ENCODE data around the gene ABCC3.

ABCC3 gene

DNA sequence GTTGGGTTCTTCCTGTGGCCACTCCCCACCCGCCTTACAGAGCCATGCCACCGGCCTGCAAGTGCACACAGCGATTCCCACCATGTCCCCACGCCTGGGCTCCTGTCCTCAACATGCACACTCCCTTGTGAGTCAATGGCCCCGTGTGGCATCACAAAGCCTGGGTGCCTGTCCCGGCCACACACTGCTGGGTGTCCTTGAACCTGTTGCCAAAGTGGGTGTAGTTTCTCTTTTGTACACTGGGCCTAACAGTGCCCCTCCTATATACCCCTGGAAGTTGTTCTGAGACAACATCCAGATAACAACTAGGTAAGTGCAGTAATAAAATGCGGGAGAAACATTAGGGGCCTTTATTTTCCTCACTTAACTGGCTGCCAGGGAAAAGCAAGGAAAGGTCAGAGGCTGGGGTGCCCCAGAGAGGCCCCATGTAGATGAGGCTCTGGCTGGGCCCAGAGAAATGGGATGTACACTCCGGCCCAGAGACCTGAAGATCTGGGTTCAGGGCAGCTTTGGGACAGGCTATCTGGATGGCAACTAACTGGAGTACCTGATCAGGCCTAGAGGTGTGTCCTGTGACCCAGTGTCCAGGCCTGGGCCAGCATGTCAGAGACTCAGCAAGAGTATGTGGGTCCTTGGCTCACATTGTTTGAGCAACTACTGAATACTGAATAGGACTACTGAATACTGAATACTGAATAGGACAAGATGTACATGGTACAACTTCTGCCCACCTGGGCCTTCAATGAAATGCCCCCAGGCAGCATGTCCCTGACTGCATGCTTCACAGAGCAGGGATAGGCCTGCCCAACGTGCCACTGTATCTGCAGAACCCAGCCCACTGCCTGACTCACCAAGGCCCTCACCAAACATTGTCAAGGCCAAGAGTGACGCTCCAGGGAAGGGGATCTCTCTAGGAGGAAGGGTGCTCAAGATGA is 8.3 kb downstream of the ABCC3 start:
- no peak for DNase-seq (ENCODE audit: low read depth)

- DNase-seq (ENCODE audit: low read depth): no peak
These were observed 11.3 kb downstream of the ABCC3 start for GRCh38 chr17:50645748-50646682.

DNA sequence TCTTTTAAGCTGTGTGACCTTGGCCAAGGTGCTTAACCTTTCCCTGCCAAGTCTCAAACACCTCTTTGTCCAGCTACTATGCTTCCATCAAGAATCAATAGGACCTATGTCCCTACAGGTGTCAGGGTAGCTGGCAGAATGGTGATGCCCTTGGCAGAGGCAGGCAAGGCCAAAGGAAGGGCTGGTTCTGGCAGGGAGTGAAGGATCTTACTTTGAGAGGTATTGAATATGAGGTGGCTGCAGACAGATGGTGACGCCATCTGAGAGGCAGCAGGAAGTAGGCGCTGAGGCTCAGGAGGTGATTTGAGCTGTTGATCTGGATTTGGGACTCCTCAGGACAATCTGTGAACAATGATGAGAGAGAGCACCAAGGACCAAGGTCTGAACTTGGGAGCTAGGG is 12.5 kb downstream of the ABCC3 start:
- no peak for DNase-seq (ENCODE audit: low read depth)

DNA sequence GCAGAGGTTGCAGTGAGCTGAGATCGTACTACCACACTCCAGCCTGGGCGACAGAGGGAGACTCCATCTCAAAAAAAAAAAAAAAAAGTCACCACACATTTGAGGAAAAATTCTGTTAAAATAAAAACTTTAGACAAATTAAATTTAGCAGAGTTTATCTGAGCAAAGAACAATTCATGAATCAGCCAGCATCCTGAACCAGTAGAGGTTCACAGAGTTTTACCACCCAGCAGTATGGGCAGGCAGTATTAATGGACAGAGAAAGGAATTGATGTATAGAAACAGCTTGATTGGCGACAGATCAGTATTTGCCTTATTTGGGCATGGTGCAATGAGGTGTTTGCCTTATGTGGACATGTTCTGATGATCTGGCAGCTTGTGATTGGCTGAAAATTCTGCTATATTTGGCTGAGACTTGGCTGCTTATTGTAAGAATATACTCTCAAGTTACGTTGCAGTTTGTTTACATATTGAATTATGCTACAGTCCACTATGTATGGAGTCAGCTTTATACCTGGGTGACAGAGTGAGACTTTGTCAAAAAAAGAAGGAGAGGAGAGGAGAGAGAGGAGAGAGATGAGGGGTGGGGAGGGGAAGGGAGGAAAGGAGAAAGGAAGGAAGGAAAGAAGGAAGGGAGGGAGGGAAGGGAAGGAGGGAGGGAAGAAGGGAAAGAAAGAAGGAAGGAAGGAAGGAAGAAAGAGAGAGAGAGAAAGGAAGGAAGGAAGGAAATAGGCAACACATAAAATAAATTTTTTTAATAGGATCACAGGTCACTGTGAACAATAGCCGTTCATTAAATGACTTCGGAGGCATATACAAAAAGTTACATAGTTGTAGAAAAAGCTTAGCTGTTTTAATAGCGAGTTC is 14.6 kb downstream of the ABCC3 start:
- DNase-seq (ENCODE audit: low read depth): no peak

- DNase-seq (ENCODE audit: low read depth): no peak
These were observed 17.0 kb downstream of the ABCC3 start for GRCh38 chr17:50651661-50652060.

- no peak for DNase-seq (ENCODE audit: low read depth)
These were observed 19.1 kb downstream of the ABCC3 start for GRCh38 chr17:50653738-50654137.

- no peak for DNase-seq (ENCODE audit: low read depth)
These were observed 21.8 kb downstream of the ABCC3 start for GRCh38 chr17:50656509-50656908.

DNA sequence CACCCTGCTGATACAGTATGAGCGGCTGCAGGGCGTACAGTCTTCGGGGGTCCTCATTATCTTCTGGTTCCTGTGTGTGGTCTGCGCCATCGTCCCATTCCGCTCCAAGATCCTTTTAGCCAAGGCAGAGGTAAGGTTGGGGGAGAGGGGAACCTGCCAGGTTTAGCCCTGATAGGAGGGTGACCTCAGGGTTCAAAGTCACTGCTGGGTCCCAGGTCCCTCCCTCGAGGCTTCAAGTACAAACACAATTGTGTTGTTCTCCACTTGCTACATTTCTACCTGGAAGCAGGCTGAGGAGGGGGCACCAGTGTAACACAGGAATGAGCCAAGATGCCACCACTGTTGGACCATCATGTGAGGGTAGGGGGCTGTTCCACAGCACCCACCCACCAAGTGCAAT is 22.4 kb downstream of the ABCC3 start:
- DNase-seq (ENCODE audit: low read depth): no peak

GRCh38 chr17:50657627-50658026 is 22.9 kb downstream of the ABCC3 start:
- DNase-seq (ENCODE audit: low read depth): no peak

- DNase-seq (ENCODE audit: low read depth): no peak
These were observed 23.9 kb downstream of the ABCC3 start for GRCh38 chr17:50658616-50659015.

- no peak for DNase-seq (ENCODE audit: low read depth)
These were observed 24.5 kb downstream of the ABCC3 start for GRCh38 chr17:50659179-50659578.

DNA sequence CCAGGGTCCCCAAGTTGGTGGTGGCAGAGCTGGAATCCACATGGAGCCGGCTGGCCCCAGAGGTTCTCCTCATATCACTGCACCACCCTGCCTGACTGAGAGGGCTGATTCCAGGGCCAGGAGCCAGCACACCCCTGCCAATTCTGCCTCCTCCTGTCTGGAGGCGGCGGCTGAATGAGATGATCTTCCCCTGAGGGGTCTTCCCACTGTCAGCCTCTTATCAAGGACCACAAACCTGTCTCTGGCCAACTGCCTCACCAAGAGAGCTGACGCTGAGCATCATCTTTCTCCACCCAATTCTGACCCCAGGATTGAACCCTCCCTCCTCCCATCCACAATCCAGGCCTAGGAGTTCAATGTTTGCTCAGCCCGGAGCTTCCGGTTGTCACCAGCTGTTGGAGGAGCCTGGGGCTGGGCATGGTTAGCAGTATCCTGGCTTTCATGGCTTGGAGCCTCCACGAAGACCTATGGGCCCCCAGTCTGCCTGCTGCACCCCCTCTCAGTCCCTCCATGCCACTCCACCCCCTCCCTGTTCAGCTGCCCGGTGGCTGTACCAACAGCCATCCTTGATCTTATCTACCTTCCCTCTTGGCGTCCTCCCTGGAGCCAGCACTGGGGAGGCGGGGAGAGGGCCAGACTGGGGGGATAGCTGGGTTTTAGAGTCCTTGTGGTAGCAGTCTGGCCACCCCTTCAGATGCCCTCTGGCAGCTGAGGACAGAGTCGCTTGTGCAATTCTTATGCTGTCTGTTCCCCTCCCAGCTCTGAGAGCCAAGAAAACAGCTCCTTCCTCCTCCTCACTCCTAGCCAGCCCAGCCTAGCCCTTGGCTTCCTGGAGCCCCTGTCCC is 25.6 kb downstream of the ABCC3 start:
- no peak for DNase-seq (ENCODE audit: low read depth)

DNA sequence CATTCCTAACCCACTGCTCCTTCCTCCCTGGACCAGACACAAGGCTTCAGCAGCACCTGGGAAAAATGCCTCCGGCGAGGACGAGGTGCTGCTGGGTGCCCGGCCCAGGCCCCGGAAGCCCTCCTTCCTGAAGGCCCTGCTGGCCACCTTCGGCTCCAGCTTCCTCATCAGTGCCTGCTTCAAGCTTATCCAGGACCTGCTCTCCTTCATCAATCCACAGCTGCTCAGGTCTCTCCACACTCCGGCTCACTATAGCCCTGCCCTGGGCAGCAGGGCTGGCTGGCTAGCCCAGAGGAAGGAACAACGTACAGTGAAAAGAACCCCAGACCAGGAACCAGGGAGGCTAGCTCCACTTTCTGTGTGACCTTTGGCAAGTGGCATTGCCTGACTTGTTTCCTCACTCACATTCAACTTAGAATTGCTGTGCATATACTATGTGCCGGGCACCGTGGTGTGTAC is 26.2 kb downstream of the ABCC3 start:
- DNase-seq (ENCODE audit: low read depth): no peak

DNA sequence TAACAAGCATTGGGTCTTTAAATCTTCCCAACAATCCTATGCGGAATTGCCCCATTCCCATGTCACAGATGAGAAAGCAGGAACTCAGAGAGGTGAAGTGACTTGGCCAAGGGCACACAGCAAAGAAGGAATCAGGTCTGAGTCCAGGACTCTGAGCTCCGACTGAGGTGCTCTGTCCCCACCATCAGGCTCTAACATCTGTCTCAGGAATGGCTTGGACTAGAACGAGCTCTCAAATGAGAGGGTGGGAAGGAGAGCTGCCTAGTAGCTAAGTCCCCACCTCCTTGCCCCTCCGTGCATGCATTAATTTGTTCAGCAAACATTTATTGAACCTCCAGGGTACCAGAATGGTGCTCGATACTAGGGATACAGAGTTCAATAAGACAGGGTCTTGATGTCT is 26.7 kb downstream of the ABCC3 start:
- DNase-seq (ENCODE audit: low read depth): no peak

DNA sequence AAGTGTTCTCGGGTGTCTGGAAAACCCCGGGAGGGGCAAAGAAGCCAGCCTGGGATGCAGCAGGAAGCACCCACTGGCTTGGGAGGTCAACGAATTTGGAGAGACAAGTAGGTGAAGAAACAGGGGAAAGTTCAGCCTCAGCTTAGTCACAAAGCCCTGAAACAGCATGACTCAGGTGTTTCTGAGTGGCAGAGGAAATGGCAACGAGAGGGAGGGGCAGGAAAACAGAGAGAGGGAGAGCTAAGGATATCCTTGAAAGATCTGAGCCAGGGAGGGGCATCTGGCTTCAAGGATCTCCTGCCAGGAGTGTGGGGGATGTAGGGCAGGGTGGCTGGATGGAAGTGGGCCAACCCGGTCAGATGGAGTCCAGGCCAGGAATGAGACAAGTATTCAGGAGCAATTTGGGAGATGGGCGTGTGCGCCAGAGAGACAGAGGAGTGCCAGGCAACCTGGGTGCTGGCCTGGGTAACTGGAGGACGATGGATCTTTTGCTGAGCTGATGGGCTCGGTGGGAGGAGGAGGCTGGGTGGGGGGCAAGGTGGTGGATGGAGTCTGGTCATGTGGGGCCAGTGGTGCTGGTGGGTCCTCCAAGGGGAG is 27.2 kb downstream of the ABCC3 start:
- DNase-seq (ENCODE audit: low read depth): no peak

GRCh38 chr17:50662632-50663225 is 28.0 kb downstream of the ABCC3 start:
- DNase-seq (ENCODE audit: low read depth): no peak

DNA sequence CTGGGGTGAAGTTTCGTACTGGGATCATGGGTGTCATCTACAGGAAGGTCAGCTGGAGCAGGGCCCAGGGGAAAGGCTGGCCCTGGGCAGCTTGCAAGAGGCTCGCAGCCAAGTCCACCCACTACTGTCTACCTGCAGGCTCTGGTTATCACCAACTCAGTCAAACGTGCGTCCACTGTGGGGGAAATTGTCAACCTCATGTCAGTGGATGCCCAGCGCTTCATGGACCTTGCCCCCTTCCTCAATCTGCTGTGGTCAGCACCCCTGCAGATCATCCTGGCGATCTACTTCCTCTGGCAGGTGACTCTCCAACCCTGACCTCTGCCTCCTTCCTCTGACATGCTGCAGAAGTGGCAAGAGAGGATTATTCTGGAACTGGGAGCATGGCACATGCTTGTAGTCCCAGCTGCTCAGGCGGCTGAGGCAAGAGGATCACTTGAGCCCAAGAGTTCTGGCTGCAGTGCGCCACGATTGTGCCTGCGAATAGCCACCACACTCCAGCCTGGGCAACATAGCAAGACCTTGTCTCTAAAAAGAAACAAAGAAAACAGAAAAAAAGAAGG is 29.2 kb downstream of the ABCC3 start:
- no peak for DNase-seq (ENCODE audit: low read depth)

DNA sequence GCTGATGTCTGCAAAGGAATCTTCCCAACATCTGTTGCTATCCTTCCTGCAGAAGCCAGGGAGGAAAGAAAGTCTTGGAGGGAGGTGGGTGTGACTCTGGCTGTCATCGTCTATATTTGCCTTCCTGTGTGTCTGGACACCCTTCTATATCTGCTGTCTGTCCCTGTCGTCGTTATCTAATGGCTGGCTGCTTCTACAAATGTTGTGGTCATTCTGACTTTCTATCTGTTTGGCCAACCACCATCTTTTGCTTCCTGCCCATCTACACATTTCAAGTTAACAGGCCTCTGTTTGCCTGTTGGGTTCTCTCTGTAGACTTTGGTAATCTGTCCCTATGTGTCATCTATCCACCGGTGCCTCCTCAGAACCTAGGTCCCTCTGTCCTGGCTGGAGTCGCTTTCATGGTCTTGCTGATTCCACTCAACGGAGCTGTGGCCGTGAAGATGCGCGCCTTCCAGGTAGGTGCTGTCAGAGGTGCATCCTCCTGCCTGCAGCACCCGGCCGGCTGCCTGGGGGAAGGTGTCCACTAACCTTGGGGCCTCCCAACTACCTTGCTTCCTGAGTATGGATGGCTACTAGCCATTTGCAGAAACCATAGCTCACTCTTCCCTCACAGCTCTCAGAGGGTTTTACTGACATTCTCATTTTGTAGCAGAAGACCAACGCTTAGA is 30.2 kb downstream of the ABCC3 start:
- no peak for DNase-seq (ENCODE audit: low read depth)

GRCh38 chr17:50665838-50666237 is 31.2 kb downstream of the ABCC3 start:
- DNase-seq (ENCODE audit: low read depth): no peak

All from CMK (cell line).